Measurements from ENCODE around the gene SOX6.
"Not testable (repeated sequence)": the region's sequence is repeated elsewhere in the genome, so short reads cannot be mapped to it uniquely, and the experiment has no call there.

The SOX6 gene

GRCh38 chr11:15932417-15932816, 423.9 kb downstream of the SOX6 start:
- no peak for DNase-seq (ENCODE audit: low read depth in 2 of 2)

- DNase-seq (ENCODE audit: low read depth in 2 of 2) = no peak
These were observed 424.8 kb downstream of the SOX6 start for GRCh38 chr11:15931497-15931896.

GRCh38 chr11:15930442-15931025, 425.8 kb downstream of the SOX6 start:
- DNase-seq (ENCODE audit: low read depth in 2 of 2) = no peak

GRCh38 chr11:15929371-15929901, 426.9 kb downstream of the SOX6 start:
- DNase-seq (ENCODE audit: low read depth in 2 of 2) = no peak

- DNase-seq (ENCODE audit: low read depth in 2 of 2) = no peak
These were observed 428.5 kb downstream of the SOX6 start for GRCh38 chr11:15927864-15928217.

- no peak for DNase-seq (ENCODE audit: low read depth in 2 of 2)
These were observed 429.0 kb downstream of the SOX6 start for GRCh38 chr11:15927196-15927863.

- DNase-seq (ENCODE audit: low read depth in 2 of 2) = no peak
These were observed 430.3 kb downstream of the SOX6 start for GRCh38 chr11:15926071-15926470.

- no peak for DNase-seq (ENCODE audit: low read depth in 2 of 2)
These were observed 433.2 kb downstream of the SOX6 start for GRCh38 chr11:15923183-15923582.

- not testable (repeated sequence) for DNase-seq (ENCODE audit: low read depth in 2 of 2)
These were observed 433.6 kb downstream of the SOX6 start for GRCh38 chr11:15922745-15923144.

GRCh38 chr11:15920856-15921629, 435.3 kb downstream of the SOX6 start:
- DNase-seq (ENCODE audit: low read depth in 2 of 2) = no peak

GRCh38 chr11:15918674-15919073, 437.7 kb downstream of the SOX6 start:
- DNase-seq (ENCODE audit: low read depth in 2 of 2) = no peak

- DNase-seq (ENCODE audit: low read depth in 2 of 2) = no peak
These were observed 438.1 kb downstream of the SOX6 start for GRCh38 chr11:15918212-15918611.
